ENCODE data around the gene MARCHF3.
"Not testable (repeated sequence)": the region's sequence is repeated elsewhere in the genome, so short reads cannot be mapped to it uniquely, and the experiment has no call there.

The MARCHF3 gene

GRCh38 chr5:126872561-126873354 lies 157.6 kb downstream of the MARCHF3 start:
- DNase-seq (ENCODE audit: low spot score), result no peak

DNA sequence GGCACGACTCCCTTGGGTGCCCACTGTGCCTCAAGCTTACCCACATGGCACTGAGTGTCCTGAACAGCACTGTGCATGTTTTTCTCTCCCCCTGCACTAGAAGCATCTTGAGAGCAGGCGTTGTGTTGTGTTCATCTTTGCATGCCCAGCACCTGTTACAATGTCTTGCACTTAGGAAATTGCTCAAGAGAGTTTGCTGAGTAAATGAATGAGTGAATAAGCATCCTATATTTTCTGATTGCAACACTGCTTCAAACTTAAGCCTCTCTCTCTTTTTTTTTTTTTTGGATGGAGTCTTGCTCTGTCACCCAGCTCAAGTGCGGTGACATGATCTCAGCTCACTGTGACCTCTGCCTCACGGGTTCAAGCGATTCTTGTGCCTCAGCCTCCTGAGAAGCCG lies 158.9 kb downstream of the MARCHF3 start:
- no peak for DNase-seq (ENCODE audit: low spot score)

- no peak for DNase-seq (ENCODE audit: low spot score)
Measured at GRCh38 chr5:126869005-126869451, 161.3 kb downstream of the MARCHF3 start.

DNA sequence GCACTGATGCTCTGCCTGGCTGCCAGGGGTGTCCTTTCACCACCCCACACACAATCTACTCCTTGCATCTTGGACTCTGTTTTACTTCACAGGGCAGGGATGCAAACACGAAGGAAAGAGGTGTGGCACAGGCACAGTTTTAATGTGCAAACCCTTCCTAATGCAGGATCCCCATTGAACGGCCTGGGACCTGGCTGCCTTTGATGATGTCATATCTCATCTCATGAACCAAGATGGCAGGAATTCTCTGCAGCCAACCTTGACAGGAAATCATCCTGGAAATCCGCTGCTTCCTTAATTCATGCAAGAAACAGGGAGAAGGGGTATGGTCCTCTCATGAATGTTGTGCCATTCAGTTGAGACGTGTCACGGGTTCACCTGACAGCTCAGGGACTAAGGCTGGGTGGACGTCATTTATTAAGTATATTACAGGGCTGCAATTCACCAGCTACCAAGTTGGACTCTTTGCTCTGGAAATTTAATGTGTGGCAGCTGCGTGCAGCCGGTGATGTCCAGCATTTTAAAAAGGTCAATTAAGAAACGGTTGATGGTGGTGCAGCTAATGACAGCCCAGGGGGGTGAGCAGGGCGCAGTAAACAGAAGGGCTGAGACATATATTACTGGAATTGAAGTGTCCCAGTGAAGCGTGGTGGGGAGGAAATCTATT lies 161.9 kb downstream of the MARCHF3 start:
- no peak for DNase-seq (ENCODE audit: low spot score)

GRCh38 chr5:126866851-126867636 lies 163.3 kb downstream of the MARCHF3 start:
- DNase-seq (ENCODE audit: low spot score), result no peak

DNA sequence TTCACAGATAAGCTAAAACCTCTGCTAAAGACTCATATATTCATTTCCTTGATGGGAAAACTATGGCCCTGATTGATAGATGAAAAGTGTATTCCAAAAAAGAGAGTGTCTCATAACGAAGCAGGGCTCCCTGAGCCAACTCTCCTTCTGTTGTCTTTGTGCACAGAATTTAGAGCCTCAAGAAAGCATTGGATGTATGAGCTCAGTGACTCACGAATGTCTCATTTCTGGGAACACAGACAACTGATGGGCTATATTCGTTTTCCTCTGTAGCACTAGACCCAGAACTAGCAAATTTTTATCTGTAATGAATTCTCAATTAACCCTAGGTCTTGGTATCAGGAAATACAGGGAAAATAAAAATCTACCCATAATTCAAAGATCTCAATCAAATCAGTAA lies 165.1 kb downstream of the MARCHF3 start:
- no peak for DNase-seq (ENCODE audit: low spot score)

GRCh38 chr5:126864042-126864688 lies 166.2 kb downstream of the MARCHF3 start:
- no peak for DNase-seq (ENCODE audit: low spot score)

GRCh38 chr5:126863402-126863801 lies 167.0 kb downstream of the MARCHF3 start:
- DNase-seq (ENCODE audit: low spot score), result no peak

DNA sequence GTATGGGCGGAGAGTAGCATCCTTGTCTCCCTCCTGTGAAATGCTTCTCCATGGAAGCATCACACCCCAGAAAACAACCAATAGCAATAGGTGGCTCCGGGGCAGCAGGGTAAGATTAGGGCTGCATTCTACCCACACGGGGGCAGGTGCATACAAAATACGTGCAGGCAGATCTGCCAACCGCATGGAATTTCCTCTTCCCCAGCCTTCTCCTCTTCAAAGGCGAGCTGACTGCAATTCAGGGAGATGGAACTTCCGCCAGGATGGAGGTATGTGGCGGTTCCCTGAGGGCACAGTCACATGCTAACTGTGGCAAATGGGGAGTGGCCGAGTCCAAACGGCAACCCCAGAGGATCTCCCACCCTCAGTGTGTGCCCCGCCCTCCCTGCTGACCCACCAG lies 171.9 kb downstream of the MARCHF3 start:
- DNase-seq (ENCODE audit: low spot score), result no peak

GRCh38 chr5:126857472-126858410 lies 172.6 kb downstream of the MARCHF3 start:
- no peak for DNase-seq (ENCODE audit: low spot score)

DNA sequence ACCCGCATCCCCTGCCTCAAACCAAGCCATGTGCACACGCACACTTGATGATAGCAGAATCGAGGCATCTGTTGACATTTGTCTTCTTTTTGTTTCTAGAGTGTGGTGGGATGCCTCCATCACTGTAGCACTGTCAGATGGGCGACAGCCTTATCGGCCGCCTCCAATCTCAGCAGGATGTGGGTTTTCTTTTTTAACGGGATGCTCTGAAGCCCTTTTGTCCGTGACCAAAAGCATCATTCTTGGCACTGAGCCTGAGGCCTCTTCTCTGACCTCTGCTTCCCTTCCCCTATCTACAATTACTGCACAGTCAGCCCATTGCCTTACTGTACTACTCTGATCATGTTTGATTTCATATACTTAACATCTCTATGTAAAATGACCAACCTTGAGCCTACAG lies 175.1 kb downstream of the MARCHF3 start:
- DNase-seq (ENCODE audit: low spot score), result no peak

- DNase-seq (ENCODE audit: low spot score), result no peak
Measured at GRCh38 chr5:126854526-126855110, 175.7 kb downstream of the MARCHF3 start.

GRCh38 chr5:126853541-126854307 lies 176.6 kb downstream of the MARCHF3 start:
- not testable (repeated sequence) for DNase-seq (ENCODE audit: low spot score)

- no peak for DNase-seq (ENCODE audit: low spot score)
Measured at GRCh38 chr5:126852841-126853271, 177.5 kb downstream of the MARCHF3 start.

DNA sequence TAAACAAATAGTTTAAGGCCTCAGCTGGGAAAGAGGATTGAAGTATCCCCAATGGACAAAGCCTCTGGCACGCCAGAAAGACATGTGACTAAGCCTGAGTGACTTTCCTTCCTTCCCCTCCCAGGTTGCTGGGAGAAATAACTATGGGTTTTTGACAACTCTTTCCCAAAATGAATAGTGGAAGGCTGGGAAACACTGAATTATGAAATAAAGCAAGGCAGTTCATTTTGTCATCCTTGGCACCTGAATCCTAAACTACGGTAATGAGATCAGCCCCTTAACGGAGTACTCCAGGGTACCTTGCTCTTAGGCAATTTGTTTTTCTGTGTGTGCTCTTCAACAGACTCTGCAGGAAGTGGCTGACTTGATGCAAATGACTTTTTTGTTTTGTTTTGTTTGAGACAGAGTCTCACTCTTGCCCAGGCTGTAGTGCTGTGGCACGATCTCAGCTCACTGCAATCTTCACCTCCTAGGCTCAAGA lies 178.2 kb downstream of the MARCHF3 start:
- DNase-seq (ENCODE audit: low spot score), result no peak

DNA sequence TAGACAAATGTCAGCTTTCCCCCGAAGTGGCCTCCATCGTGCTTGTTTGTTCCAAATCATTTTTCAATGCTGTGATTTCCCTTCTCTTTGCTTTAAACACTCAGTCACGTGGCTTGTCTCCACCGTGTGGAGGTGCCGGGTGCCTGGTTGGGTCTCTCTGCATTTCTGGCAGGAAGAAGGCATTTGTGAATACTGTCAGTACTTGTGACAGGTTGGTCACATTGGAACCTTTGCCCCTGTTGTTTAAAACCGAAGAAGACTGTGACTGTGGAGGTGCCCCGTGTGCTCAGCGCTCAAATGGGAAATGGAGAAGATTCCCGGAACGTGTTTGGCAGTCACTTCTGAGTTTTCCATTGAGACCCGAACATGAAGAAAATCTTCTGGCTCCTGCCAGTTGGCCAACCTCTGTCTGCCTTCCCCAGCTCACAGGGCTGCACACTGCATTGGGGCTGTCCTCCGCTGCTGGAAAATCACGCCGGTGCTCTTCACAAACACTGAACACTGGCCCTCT lies 178.8 kb downstream of the MARCHF3 start:
- DNase-seq (ENCODE audit: low spot score), result no peak

DNA sequence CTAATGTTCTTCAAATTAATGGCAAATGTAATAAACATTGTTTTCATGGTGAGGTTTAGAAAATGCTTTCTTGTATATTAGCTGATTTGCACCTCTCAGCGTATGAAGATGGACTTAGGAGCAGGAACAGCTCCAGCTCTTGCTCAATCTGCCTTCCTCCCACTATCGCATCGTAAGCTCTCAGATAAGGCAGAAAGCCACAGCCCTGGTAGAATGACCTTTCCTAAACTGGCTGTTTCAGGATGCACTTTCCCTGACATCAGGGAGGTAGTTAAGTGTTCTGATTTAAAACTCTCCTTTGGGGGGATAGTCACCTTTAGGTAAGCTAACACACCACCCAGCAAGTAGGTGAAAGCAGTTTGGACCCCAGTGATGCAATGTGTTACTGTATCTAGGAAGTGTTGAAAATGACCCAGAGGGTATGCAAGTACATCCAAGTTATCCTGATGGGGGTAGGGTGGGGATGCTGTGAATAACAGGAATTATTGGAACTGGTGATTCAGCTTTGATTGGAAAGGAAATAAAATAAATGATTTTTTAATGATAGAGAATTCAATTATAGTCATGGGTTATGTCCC lies 181.2 kb downstream of the MARCHF3 start:
- DNase-seq (ENCODE audit: low spot score), result no peak

DNA sequence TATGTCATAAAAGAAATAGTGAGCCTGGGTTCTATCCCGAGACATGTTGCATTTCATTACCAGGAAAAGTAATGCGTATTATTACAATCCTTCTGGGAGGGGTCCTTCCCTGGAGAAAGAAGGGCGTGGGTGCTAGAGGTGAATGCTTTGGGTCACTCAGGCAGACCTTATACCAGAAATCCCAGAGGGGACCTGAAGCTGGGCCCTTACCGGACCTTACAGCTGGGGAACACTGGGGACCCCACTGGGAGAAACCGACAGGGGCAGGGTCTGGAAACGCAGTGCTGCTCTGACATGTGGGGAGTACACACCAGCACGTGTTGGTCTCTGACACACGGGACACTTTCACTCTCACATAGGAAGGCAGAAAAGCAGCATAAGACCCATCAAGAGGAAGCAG lies 182.1 kb downstream of the MARCHF3 start:
- no peak for DNase-seq (ENCODE audit: low spot score)

- DNase-seq (ENCODE audit: low spot score), result no peak
Measured at GRCh38 chr5:126847826-126848251, 182.5 kb downstream of the MARCHF3 start.
